ENCODE results near the gene OSTM1. TPM values are rescaled to one million over a fixed set of nuclear protein-coding genes. Genes with fewer than 3 reads are reported as not detected.

Gene OSTM1
- total RNA-seq, 1 experiment from 2014 or later: 57.8 TPM

- no peak for DNase-seq (ENCODE audit: low read depth)
Measured at GRCh38 chr6:108102965-108103364, 28.4 kb upstream of the OSTM1 start.

- no peak for DNase-seq (ENCODE audit: low read depth)
Measured at GRCh38 chr6:108100003-108100402, 25.5 kb upstream of the OSTM1 start.

DNA sequence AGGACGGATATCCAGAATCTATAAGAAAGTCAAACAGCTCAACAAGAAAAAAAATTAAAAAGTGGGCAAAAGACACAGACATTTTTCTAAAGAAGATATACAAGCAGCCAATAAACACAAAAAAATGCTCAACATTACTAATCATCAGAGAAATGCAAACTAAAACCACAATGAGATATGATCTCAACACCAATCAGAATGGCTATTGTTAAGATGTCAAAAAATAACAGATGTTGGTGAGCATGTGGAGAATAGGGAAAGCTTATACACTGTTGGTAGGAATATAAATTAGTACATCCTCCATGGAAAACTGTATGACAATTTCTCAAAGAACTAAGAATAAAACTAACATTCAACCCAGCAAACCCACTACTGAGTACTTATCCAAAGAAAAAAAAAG is 23.3 kb upstream of the OSTM1 start:
- DNase-seq (ENCODE audit: low read depth): peak; percentile 51

GRCh38 chr6:108093781-108094300 is 19.3 kb upstream of the OSTM1 start:
- DNase-seq (ENCODE audit: low read depth): no peak

DNA sequence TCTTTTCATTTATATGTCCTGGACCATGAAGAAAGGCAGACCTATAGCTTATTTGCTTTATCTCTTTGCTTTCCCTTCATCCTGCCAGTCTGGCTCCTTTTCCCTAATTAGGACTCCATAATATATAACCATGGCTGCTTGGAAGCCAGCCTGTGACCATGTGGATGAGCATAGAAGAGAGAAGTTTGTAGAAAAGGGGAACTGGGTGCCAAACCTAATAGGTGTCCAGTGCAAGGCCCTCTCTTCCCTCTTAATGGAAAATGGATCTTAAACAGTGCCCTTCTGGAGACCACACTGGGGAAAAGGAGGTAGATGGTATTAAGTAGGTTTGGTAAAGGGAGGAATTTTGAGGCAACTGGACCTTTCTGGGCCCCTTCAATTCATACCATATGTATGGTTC is 16.7 kb upstream of the OSTM1 start:
- no peak for DNase-seq (ENCODE audit: low read depth)

- no peak for DNase-seq (ENCODE audit: low read depth)
Measured at GRCh38 chr6:108083349-108083748, 8.8 kb upstream of the OSTM1 start.

DNA sequence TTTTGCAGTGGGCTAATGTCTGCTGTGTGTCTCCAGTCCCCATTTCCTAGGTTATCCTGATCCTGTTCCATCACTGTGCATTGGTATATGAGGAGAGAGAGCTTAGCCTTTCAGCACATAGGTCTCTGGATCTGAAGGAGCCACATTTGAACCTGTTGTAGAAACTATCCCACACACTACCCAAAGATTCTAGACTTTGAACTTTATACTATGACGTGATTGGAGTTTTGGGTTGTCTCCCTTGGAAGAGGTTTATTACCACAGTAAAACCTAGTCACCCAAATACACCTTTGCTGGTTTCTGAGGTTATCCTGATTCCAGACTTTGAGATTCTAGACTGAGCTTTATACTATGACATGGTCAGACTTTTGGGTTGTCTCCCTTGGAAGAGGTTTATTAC is 8.0 kb upstream of the OSTM1 start:
- no peak for DNase-seq (ENCODE audit: low read depth)

GRCh38 chr6:108080010-108080780 is 5.7 kb upstream of the OSTM1 start:
- no peak for DNase-seq (ENCODE audit: low read depth)

DNA sequence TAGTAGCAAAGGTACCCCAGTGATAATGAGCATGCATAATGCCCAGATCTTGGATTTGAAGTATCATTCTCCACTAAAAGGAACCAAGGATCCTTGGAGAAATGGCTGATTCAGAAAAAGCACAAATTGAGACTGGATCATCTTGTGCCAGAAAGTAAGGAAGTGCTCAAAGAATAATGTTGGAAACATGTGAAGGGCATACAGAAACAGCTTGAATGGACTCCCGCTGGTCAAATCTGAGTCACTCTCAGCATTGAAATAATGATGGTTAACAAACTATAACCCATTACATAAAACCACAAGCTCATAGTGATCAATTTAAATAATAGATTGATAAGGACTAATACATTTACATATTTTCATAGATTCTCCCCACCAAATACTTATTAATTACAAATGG is 3.6 kb upstream of the OSTM1 start:
- DNase-seq (ENCODE audit: low read depth): no peak

DNA sequence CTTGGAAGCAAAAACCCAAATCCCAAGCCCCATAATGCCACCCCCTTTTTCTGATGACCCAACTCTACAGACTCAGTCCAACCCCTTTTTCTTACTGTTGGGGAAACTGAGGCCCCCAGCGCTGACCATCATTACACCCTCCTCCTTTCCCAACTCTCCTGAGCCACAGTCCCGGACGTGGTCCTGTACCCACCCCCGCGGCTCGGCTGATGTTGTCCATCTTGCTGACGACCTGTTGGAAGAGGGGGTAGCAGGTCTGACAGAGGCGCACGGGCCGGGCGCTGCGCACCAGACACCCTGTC is 533 bp downstream of the OSTM1 start:
- no peak for DNase-seq (ENCODE audit: low read depth)

DNA sequence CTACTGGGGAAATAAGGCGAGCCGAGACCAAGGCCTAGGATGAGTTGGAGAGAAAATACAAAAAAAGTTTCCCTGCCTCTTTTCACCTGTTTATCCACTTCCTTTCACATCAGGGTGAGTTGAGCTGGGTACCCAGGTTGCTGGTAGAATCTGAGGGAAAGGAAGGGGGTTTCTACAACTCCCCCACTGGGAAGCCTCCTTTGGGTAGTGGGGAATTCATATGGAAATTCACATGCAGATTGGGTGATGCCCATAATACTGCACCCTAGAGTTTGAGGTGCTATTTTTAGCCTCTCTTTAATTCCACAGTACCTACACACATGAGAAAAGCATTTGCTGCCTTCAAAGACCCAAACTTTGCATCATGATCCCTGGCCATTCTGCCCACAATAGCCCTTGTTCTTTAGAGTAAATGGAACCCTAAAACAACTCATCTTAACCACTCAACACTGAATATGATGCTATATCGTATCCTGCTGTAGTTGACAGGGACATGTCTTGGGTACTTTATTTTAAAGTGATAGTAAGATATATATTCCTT is 2.7 kb downstream of the OSTM1 start:
- DNase-seq (ENCODE audit: low read depth): no peak

DNA sequence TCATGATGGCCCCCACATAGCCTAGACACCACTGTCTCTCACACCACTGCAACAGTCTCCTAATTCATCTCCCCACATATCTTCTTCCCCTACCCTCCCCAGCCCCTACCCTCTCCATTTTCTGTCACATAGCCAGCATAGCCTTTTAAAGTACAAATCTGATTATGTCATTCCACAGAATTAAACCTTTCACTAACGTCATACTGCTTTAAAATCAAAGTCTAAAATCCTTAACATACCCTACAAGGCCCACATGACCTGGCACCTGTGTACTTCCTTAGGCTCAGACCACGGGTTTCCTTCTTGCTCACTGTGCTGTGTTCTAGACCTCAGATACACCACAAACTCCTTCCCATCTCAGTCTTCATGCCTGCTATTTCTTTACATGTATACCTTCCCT is 5.9 kb downstream of the OSTM1 start:
- DNase-seq (ENCODE audit: low read depth): no peak

GRCh38 chr6:108068182-108068581 is 6.4 kb downstream of the OSTM1 start:
- DNase-seq (ENCODE audit: low read depth): no peak

DNA sequence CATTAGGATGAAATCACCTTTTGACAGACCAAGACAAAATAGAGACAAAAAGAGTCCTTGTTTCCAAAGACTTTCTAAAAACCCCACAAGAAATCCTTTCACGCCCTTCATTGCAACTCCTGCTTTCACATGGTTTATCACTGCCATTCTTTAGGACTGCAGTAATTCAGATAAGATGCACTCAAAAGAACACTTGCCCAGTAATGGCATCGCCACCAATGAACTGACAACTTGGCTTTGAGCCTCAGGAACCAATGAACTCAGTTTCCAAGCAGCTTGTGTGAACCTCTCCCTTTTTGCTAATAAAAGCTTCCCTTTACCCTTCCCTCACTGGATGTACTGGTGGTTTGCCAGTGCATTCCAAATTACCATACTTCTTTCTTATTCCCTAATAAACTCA is 21.8 kb downstream of the OSTM1 start:
- no peak for DNase-seq (ENCODE audit: low read depth)

GRCh38 chr6:108051481-108051880 is 23.1 kb downstream of the OSTM1 start:
- DNase-seq (ENCODE audit: low read depth): no peak

DNA sequence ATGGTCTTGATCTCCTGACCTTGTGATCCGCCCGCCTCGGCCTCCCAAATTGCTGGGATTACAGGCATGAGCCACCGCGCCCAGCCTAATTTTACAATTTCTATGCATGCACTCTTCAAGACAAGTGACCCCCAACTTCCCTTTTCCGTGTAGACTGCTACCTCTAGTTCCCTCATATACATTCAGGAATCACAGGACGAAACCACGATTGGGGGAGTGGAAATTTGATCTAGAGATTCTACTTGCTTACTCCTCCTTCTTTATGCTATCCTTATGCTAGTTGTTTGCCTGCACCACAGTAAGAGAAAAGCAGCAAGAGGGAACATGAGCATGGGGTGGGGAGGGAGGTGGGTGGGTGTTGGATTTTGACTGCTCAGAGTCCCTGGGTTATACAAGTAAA is 34.9 kb downstream of the OSTM1 start:
- no peak for DNase-seq (ENCODE audit: low read depth)

- no peak for DNase-seq (ENCODE audit: low read depth)
Measured at GRCh38 chr6:108036884-108037283, 37.7 kb downstream of the OSTM1 start.

GRCh38 chr6:108031968-108032367 is 42.6 kb downstream of the OSTM1 start:
- DNase-seq (ENCODE audit: low read depth): no peak

DNA sequence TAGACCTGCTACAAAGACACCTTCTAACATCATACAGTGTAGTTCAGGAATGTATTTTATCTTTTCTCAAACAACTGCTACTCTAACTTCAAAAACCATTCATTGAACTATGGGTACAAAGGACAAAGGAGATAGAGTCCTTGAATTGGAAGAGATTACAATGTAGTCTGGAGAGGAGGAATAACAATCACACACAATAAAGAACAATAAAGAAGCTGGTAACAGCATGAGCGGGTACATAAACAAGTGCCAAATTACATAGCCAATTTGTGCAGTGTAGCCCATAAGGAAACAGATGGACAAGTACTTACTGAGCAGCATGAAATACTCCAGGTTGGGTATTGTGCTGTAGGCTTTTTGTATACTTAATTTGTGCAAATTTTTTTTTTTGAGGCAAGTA is 44.3 kb downstream of the OSTM1 start:
- no peak for DNase-seq (ENCODE audit: low read depth)

DNA sequence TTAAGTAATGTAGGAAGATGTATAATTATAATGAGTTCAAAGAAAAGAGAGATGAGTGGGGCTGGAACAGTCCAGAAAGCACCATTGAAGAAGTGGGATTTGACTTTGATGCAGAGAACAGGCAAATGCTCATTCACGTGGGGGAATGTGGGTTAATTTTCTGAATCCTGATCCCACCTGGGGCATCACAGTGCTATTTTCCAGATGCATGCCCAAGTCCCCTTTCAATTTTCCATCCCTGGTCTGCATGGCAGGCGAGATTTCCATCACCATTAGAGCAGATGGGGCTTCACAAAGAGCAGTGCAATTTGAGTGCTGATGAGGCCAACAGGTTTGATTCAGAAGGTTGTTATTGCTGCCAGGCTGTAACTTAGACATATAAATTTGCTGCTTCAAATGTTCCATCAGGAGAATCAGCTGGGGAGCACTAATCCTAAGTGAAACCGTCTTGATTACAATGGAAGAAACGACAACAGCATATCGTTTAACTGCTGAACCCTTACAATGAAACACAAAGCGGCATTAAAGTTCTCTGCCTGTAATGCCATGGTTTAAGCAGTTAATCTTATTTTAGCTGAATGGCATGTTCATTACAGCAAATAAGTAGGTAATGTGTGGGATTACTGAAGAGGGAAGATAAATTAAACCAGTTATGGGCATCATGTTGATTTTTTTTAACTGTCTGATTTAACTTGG is 45.2 kb downstream of the OSTM1 start:
- no peak for DNase-seq (ENCODE audit: low read depth)

- DNase-seq (ENCODE audit: low read depth): peak; percentile 7
Measured at GRCh38 chr6:108027594-108027993, 46.9 kb downstream of the OSTM1 start.

DNA sequence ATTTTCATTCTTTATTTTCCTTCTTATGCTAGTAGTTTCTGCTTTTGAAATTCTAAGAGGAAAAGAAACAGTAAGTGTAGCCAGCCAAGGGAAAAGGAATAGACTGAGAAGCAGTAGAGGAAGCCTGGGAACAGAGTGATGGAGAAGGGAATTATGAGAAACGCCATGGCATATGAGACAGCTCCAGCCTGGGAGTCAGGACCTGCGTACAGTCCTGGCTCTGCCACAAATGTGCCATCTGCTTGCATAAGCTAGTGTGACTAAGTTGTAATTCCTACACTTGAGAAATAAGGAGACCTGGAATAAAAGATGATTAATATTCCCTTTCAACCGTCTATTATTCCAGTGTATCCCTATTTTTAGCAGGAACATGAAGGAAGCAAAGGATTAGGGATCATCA is 47.5 kb downstream of the OSTM1 start:
- peak; percentile 11 for DNase-seq (ENCODE audit: low read depth)

All from LHCN-M2 (cell line).